H9 (cell line): Measurements from ENCODE around the gene ARHGAP8. TPM values are rescaled to one million over a fixed set of nuclear protein-coding genes. Genes with fewer than 3 reads are reported as not detected.

Experiments used
- DNase-seq: peaks from one replicate; pipeline ENCODE4 v3.0.0-alpha.2; 2017
- H2AFZ ChIP-seq: one replicate; pipeline ENCODE4 v1.6.1; 2013; ENCODE audit warnings: mild to moderate bottlenecking, low read length, control low read depth, moderate library complexity
- H2AK5ac ChIP-seq: 2 replicates; pipeline ENCODE4 v1.6.1; 2013; ENCODE audit warnings: low read length, control low read depth, mixed read lengths; ENCODE audit not compliant: insufficient read length
- H2BK120ac ChIP-seq: one replicate; pipeline ENCODE4 v1.6.1; 2013; ENCODE audit warnings: low read depth, mild to moderate bottlenecking, low read length, control low read depth, inconsistent platforms; ENCODE audit not compliant: poor library complexity, severe bottlenecking
- H2BK12ac ChIP-seq: 2 replicates; pipeline ENCODE4 v1.6.1; 2013; ENCODE audit warnings: low read length, control low read depth, mixed read lengths, low read depth; ENCODE audit not compliant: insufficient read length
- H2BK15ac ChIP-seq: 2 replicates; pipeline ENCODE4 v1.6.1; 2013; ENCODE audit warnings: low read depth, low read length, control low read depth
- H2BK20ac ChIP-seq: one replicate; pipeline ENCODE4 v1.6.1; 2013; ENCODE audit warnings: low read depth, mild to moderate bottlenecking, low read length, control low read depth, inconsistent platforms; ENCODE audit not compliant: poor library complexity, severe bottlenecking
- H2BK5ac ChIP-seq: 2 replicates; pipeline ENCODE4 v1.6.1; 2013; ENCODE audit warnings: low read length, control low read depth, mixed read lengths; ENCODE audit not compliant: insufficient read length
- H3K14ac ChIP-seq: 2 replicates; pipeline ENCODE4 v1.6.1; 2013; ENCODE audit warnings: low read length, control low read depth; ENCODE audit not compliant: insufficient read depth
- H3K18ac ChIP-seq: 2 replicates; pipeline ENCODE4 v1.6.1; 2013; ENCODE audit warnings: low read depth, mild to moderate bottlenecking, mixed read lengths, low read length, control low read depth; ENCODE audit not compliant: insufficient read length
- H3K23ac ChIP-seq: 2 replicates; pipeline ENCODE4 v1.6.1; 2013; ENCODE audit warnings: low read length, control low read depth, mixed read lengths, low read depth; ENCODE audit not compliant: insufficient read length
- H3K23me2 ChIP-seq: 2 replicates; pipeline ENCODE4 v1.6.1; 2013; ENCODE audit warnings: low read depth, mild to moderate bottlenecking, mixed read lengths, low read length, control low read depth; ENCODE audit not compliant: insufficient read length, poor library complexity, severe bottlenecking
- H3K27ac ChIP-seq: 2 replicates; pipeline ENCODE4 v1.5.1; 2013; ENCODE audit warnings: low read length, control low read depth, mixed read lengths, low read depth; ENCODE audit not compliant: insufficient read length
- H3K27me3 ChIP-seq: 2 replicates; pipeline ENCODE4 v1.6.1; 2013; ENCODE audit warnings: low read length, control low read depth, inconsistent platforms; ENCODE audit not compliant: insufficient read depth
- H3K4ac ChIP-seq: 2 replicates; pipeline ENCODE4 v1.6.1; 2013; ENCODE audit warnings: low read depth, mild to moderate bottlenecking, control low read depth, inconsistent platforms, low read length, moderate library complexity
- H3K4me1 ChIP-seq: 2 replicates; pipeline ENCODE4 v1.6.1; 2013; ENCODE audit warnings: low read length, control low read depth, inconsistent platforms; ENCODE audit not compliant: insufficient read depth
- H3K4me2 ChIP-seq: 2 replicates; pipeline ENCODE4 v1.6.1; 2013; ENCODE audit warnings: low read length, control low read depth, mixed read lengths; ENCODE audit not compliant: insufficient read length, insufficient read depth
- H3K56ac ChIP-seq: 2 replicates; pipeline ENCODE4 v1.6.1; 2013; ENCODE audit warnings: low read depth, mild to moderate bottlenecking, mixed read lengths, low read length, control low read depth; ENCODE audit not compliant: insufficient read length
- H3K79me1 ChIP-seq: 2 replicates; pipeline ENCODE4 v1.6.1; 2013; ENCODE audit warnings: low read depth, mild to moderate bottlenecking, moderate library complexity, low read length, control low read depth, inconsistent platforms; ENCODE audit not compliant: insufficient read depth, poor library complexity, severe bottlenecking
- H3K79me2 ChIP-seq: 2 replicates; pipeline ENCODE4 v1.6.1; 2013; ENCODE audit warnings: low read length, control low read depth, inconsistent platforms; ENCODE audit not compliant: insufficient read depth
- H3K9ac ChIP-seq: 2 replicates; pipeline ENCODE4 v1.6.1; 2013; ENCODE audit warnings: low read length, control low read depth, mixed read lengths; ENCODE audit not compliant: insufficient read length; ENCODE audit errors: extremely low read depth
- H3K9me3 ChIP-seq: one replicate; pipeline ENCODE4 v1.6.1; 2013; ENCODE audit warnings: low read depth, low read length, inconsistent platforms; ENCODE audit not compliant: control insufficient read depth
- H3T11ph ChIP-seq: one replicate; pipeline ENCODE4 v1.6.1; 2013; ENCODE audit warnings: mild to moderate bottlenecking, low read length, control low read depth, inconsistent platforms
- H4K20me1 ChIP-seq: one replicate; pipeline ENCODE4 v1.6.1; 2013; ENCODE audit not compliant: control insufficient read depth, insufficient read length, insufficient read depth
- H4K5ac ChIP-seq: 2 replicates; pipeline ENCODE4 v1.6.1; 2013; ENCODE audit warnings: low read depth, mild to moderate bottlenecking, mixed read lengths, low read length, control low read depth; ENCODE audit not compliant: insufficient read length
- H4K8ac ChIP-seq: replicated peaks from 2 replicates; pipeline ENCODE4 v1.6.1; 2013; ENCODE audit warnings: low read length, control low read depth, mixed read lengths, low read depth; ENCODE audit not compliant: insufficient read length
- H4K91ac ChIP-seq: 2 replicates; pipeline ENCODE4 v1.6.1; 2013; ENCODE audit warnings: low read depth, mild to moderate bottlenecking, moderate library complexity, mixed read lengths, low read length, control low read depth; ENCODE audit not compliant: insufficient read length
- H3K27ac Mint-ChIP-seq, 3 experiments: 2 replicates in 2 of 3; 3 replicates in 1 of 3; pipeline ENCODE4 v1.8.0; 2020 to 2021; ENCODE audit warnings: mixed read lengths in 3 of 3, mild to moderate bottlenecking in 1 of 3, moderate library complexity in 1 of 3
- H3K27me3 Mint-ChIP-seq: 2 replicates; pipeline ENCODE4 v1.8.0; 2021; ENCODE audit warnings: low read depth, mild to moderate bottlenecking, moderate library complexity, mixed read lengths
- H3K36me3 Mint-ChIP-seq, 3 experiments: 2 replicates in 2 of 3; 3 replicates in 1 of 3; pipeline ENCODE4 v1.8.0; 2020 to 2021; ENCODE audit warnings: low read depth in 3 of 3, mixed read lengths in 3 of 3; ENCODE audit not compliant: insufficient read depth in 1 of 3
- H3K4me1 Mint-ChIP-seq, 2 experiments: 2 replicates each; pipeline ENCODE4 v1.8.0; 2020; ENCODE audit warnings: mixed read lengths in 2 of 2
- H3K4me3 Mint-ChIP-seq, 2 experiments: 2 replicates in 1 of 2; 3 replicates in 1 of 2; pipeline ENCODE4 v1.8.0; 2020 to 2021; ENCODE audit warnings: mild to moderate bottlenecking in 2 of 2, mixed read lengths in 2 of 2, moderate library complexity in 1 of 2
- H3K9me3 Mint-ChIP-seq, 2 experiments: 2 replicates in 1 of 2; 3 replicates in 1 of 2; pipeline ENCODE4 v1.8.0; 2020; ENCODE audit warnings: mild to moderate bottlenecking in 2 of 2, mixed read lengths in 2 of 2, moderate library complexity in 1 of 2
- CTCF ChIP-seq: fragments of 200-600 bp; sonication (generic); conservative IDR thresholded peaks from 3 replicates; pipeline ENCODE4 v1.8.0; 2021; ENCODE audit warnings: antibody characterized with exemption, mild to moderate bottlenecking
- WGBS: extraction: QIAGEN DNeasy Blood & Tissue Kit; methylation state at CpG from one replicate; pipeline ENCODE4 v1.1.7; 2013; ENCODE audit warnings: missing lambda C conversion rate, low lambda C conversion rate, mixed read lengths; ENCODE audit not compliant: insufficient read length; ENCODE audit errors: extremely low coverage; 5-methylcytosine and 5-hydroxymethylcytosine counted together
- total RNA-seq: library from RNA; stranded (reverse); gene quantifications from 2 replicates; pipeline ENCODE4 v1.2.1, GENCODE V29; 2021

Gene ARHGAP8
- total RNA-seq, 1 experiment from 2014 or later = 35.4 TPM

GRCh38 chr22:44719586-44720368 lies 32.6 kb upstream of the ARHGAP8 start:
- DNase-seq = no peak
- Histone ChIP-seq H2BK15ac (no peak overlapping the region), H3T11ph (no peak overlapping the region), H3K18ac (no peak overlapping the region), H3K56ac (no peak overlapping the region), H4K91ac (no peak overlapping the region), H2BK20ac (no peak overlapping the region), H3K4me1 (peaks cover 2% of the 10 kb centered on the region; the same call in 1 of the 2 replicates), H4K5ac (no peak overlapping the region), H3K23me2 (no peaks in the 10 kb centered on the region), H3K14ac (no peak overlapping the region), H3K79me2 (no peaks in the 10 kb centered on the region), H2AK5ac (no peak overlapping the region), H2BK120ac (no peak overlapping the region), H2BK12ac (no peak overlapping the region), H2AFZ (no peak overlapping the region), H3K27ac (no peak overlapping the region), H4K20me1 (no peaks in the 10 kb centered on the region), H3K79me1 (no peaks in the 10 kb centered on the region), H3K23ac (no peak overlapping the region), H3K4ac (no peak overlapping the region), H3K9me3 (no peaks in the 10 kb centered on the region), H3K27me3 (no peaks in the 10 kb centered on the region), H3K9ac (no peak overlapping the region), H2BK5ac (no peak overlapping the region), H4K8ac (no peak overlapping the region), H3K4me2 (no peak overlapping the region)
- H3K27me3 Mint-ChIP-seq = no peaks in the 10 kb centered on the region
- no peaks in the 10 kb centered on the region for H3K9me3 Mint-ChIP-seq
- H3K4me3 Mint-ChIP-seq = no peak overlapping the region
- peaks cover 15 to 17% of the 10 kb centered on the region in 2 experiments for H3K4me1 Mint-ChIP-seq
- no CpG with 5 or more reads among the region's 13 CpGs for WGBS
- no peaks in the 10 kb centered on the region for H3K36me3 Mint-ChIP-seq
- H3K27ac Mint-ChIP-seq = no peak overlapping the region; a peak in 1 of 7 replicates
- TF ChIP-seq CTCF = no peak
